Caco-2 (cell line): ENCODE data around the gene ATOX1. TPM values are rescaled to one million over a fixed set of nuclear protein-coding genes. Genes with fewer than 3 reads are reported as not detected.

Experiments
- BruUV-seq: library from RNA; stranded (reverse); fragments of 400-500 nt; replicated peaks from 2 replicates; lab custom pipeline; 2021; lab: Mats Ljungman, UMichigan
- CTCF ChIA-PET: fragments of 300-600 bp; sonication (Branson Sonifier 250); formaldehyde crosslinking; loops from one replicate; lab custom pipeline; 2022; ENCODE audit warnings: antibody characterized with exemption; lab: Charles Lee
- POLR2A ChIA-PET: fragments of 300-600 bp; sonication (Branson Sonifier 250); formaldehyde crosslinking; loops from one replicate; lab custom pipeline; 2022; ENCODE audit warnings: antibody characterized with exemption; lab: Charles Lee
- DNase-seq, 2 experiments: peaks; one replicate each; pipeline versions ENCODE4 v3.0.0 to v3.0.0-alpha.2; 2020 to 2022
- H3K27me3 ChIP-seq: replicated peaks from 2 replicates; pipeline ENCODE4 v1.6.0; 2011; ENCODE audit warnings: low read length; ENCODE audit not compliant: control insufficient read depth, insufficient read depth
- H3K36me3 ChIP-seq: 2 replicates; pipeline ENCODE4 v1.5.1; 2011; ENCODE audit warnings: low read length; ENCODE audit not compliant: control insufficient read depth, insufficient read depth
- H3K4me1 ChIP-seq: fragments of 250-450 bp; sonication (Bioruptor Pico); 2 replicates; pipeline ENCODE4 v1.5.1; 2020; ENCODE audit warnings: mild to moderate bottlenecking
- H3K4me3 ChIP-seq: 2 replicates; pipeline ENCODE4 v1.5.1; 2011; ENCODE audit warnings: low read depth, mild to moderate bottlenecking, control low read depth, low read length
- H3K9me3 ChIP-seq: fragments of 250-450 bp; sonication (Bioruptor Pico); 2 replicates; pipeline ENCODE4 v1.5.1; 2020; ENCODE audit warnings: mild to moderate bottlenecking, moderate library complexity
- H3K27ac Mint-ChIP-seq: one replicate; pipeline ENCODE4 v1.8.0; 2022; ENCODE audit warnings: mixed read lengths; ENCODE audit not compliant: unreplicated experiment
- H3K27me3 Mint-ChIP-seq: one replicate; pipeline ENCODE4 v1.8.0; 2022; ENCODE audit warnings: mixed read lengths; ENCODE audit not compliant: insufficient read depth, unreplicated experiment
- H3K36me3 Mint-ChIP-seq: one replicate; pipeline ENCODE4 v1.8.0; 2022; ENCODE audit warnings: mild to moderate bottlenecking, mixed read lengths; ENCODE audit not compliant: insufficient read depth, unreplicated experiment
- H3K4me1 Mint-ChIP-seq: one replicate; pipeline ENCODE4 v1.8.0; 2022; ENCODE audit warnings: low read depth, mixed read lengths; ENCODE audit not compliant: unreplicated experiment
- H3K4me3 Mint-ChIP-seq: one replicate; pipeline ENCODE4 v1.8.0; 2022; ENCODE audit warnings: mild to moderate bottlenecking, moderate library complexity, mixed read lengths; ENCODE audit not compliant: unreplicated experiment
- H3K9me3 Mint-ChIP-seq: one replicate; pipeline ENCODE4 v1.8.0; 2022; ENCODE audit warnings: mixed read lengths; ENCODE audit not compliant: unreplicated experiment
- CTCF ChIP-seq, 2 experiments: fragments of 200-600 bp in 1 of 2; IDR thresholded peaks; 1 replicate in 1 of 2; 2 replicates in 1 of 2; pipeline versions ENCODE4 v1.5.1 to v1.8.0; 2011 to 2022; ENCODE audit warnings: antibody characterized with exemption in 1 of 2, control low read depth in 1 of 2, inconsistent platforms in 1 of 2, low read depth in 1 of 2, low read length in 1 of 2, mild to moderate bottlenecking in 1 of 2, moderate library complexity in 1 of 2; ENCODE audit not compliant: insufficient read depth in 1 of 2, severe bottlenecking in 1 of 2, unreplicated experiment in 1 of 2
- intact Hi-C: fragments of 100-400 bp; cut with micrococcal nuclease; formaldehyde crosslinking; loops from one replicate; pipeline ENCODE4 v1.10.0; 2022; ENCODE audit not compliant: unreplicated experiment
- total RNA-seq: library from RNA; stranded (reverse); gene quantifications from 2 replicates; pipeline ENCODE4 v1.2.3, GENCODE V29; 2022

Gene ATOX1
- total RNA-seq, 1 experiment from 2014 or later, result 135 TPM

GRCh38 chr5:151724360-151724759 lies 34.1 kb downstream of the ATOX1 start:
- CTCF ChIA-PET, result no interaction called here
- no peaks in the 10 kb centered on the region for H3K36me3 Mint-ChIP-seq
- no TSS peak for BruUV-seq
- no peaks in the 10 kb centered on the region for H3K27me3 ChIP-seq
- no peaks in the 10 kb centered on the region for H3K27me3 Mint-ChIP-seq
- H3K27ac Mint-ChIP-seq, result no peak overlapping the region
- H3K4me3 ChIP-seq, result no peak overlapping the region
- TF ChIP-seq CTCF (IDR thresholded peaks at IDR 0.05; ENCODE audit: insufficient read depth in 1 of 2, low read depth in 1 of 2, low read length in 1 of 2, severe bottlenecking in 1 of 2, unreplicated experiment in 1 of 2), result no peak
- intact Hi-C loops, result no loop called here
- H3K4me3 Mint-ChIP-seq, result no peak overlapping the region
- no peaks in the 10 kb centered on the region for H3K9me3 Mint-ChIP-seq
- no peak for DNase-seq
- no peaks in the 10 kb centered on the region for H3K36me3 ChIP-seq
- peaks cover 6% of the 10 kb centered on the region for H3K9me3 ChIP-seq
- H3K4me1 ChIP-seq, result no peaks in the 10 kb centered on the region
- no peaks in the 10 kb centered on the region for H3K4me1 Mint-ChIP-seq
- POLR2A ChIA-PET, result no interaction called here

- POLR2A ChIA-PET, result no interaction called here
- intact Hi-C loops, result no loop called here
- H3K27me3 Mint-ChIP-seq, result no peaks in the 10 kb centered on the region
- no peak overlapping the region for H3K27ac Mint-ChIP-seq
- H3K36me3 Mint-ChIP-seq, result no peaks in the 10 kb centered on the region
- H3K36me3 ChIP-seq, result no peaks in the 10 kb centered on the region
- H3K4me1 ChIP-seq, result no peaks in the 10 kb centered on the region
- H3K27me3 ChIP-seq, result no peaks in the 10 kb centered on the region
- BruUV-seq, result no TSS peak
- no peak for DNase-seq
- no peak overlapping the region for H3K4me3 Mint-ChIP-seq
- H3K4me1 Mint-ChIP-seq, result no peaks in the 10 kb centered on the region
- H3K9me3 ChIP-seq, result no peaks in the 10 kb centered on the region
- H3K4me3 ChIP-seq, result no peak overlapping the region
- no peak for TF ChIP-seq CTCF (IDR thresholded peaks at IDR 0.05; ENCODE audit: insufficient read depth in 1 of 2, low read depth in 1 of 2, low read length in 1 of 2, severe bottlenecking in 1 of 2, unreplicated experiment in 1 of 2)
- CTCF ChIA-PET, result no interaction called here
- no peaks in the 10 kb centered on the region for H3K9me3 Mint-ChIP-seq
These were observed 35.9 kb downstream of the ATOX1 start for GRCh38 chr5:151722546-151722945.

- no peaks in the 10 kb centered on the region for H3K9me3 Mint-ChIP-seq
- no peaks in the 10 kb centered on the region for H3K27me3 Mint-ChIP-seq
- H3K4me1 Mint-ChIP-seq, result no peaks in the 10 kb centered on the region
- H3K4me1 ChIP-seq, result no peaks in the 10 kb centered on the region
- TF ChIP-seq CTCF (IDR thresholded peaks at IDR 0.05; ENCODE audit: insufficient read depth in 1 of 2, low read depth in 1 of 2, low read length in 1 of 2, severe bottlenecking in 1 of 2, unreplicated experiment in 1 of 2), result no peak
- ChIA-PET CTCF (interaction anchor here (1.9 kb wide), 1 partner anchor 63 kb away, joined by 10 read pairs; no protein-coding TSS in a partner anchor), POLR2A (no interaction called here)
- DNase-seq, result no peak
- H3K9me3 ChIP-seq, result no peaks in the 10 kb centered on the region
- no peak overlapping the region for H3K4me3 Mint-ChIP-seq
- no peak overlapping the region for H3K27ac Mint-ChIP-seq
- H3K4me3 ChIP-seq, result no peak overlapping the region
- no peaks in the 10 kb centered on the region for H3K36me3 Mint-ChIP-seq
- BruUV-seq, result no TSS peak
- intact Hi-C loops, result no loop called here
- no peaks in the 10 kb centered on the region for H3K27me3 ChIP-seq
- no peaks in the 10 kb centered on the region for H3K36me3 ChIP-seq
These were observed 36.5 kb downstream of the ATOX1 start for GRCh38 chr5:151721812-151722391.
